HFF-Myc (cell line): ENCODE measurements around the gene TMEM208.
A peak's percentile ranks its signal among the peaks of the same experiment; 100 is the strongest.

ENCODE experiments used
- DNase-seq: peaks from one replicate; pipeline ENCODE4 v3.0.0-alpha.2; 2011; ENCODE audit warnings: low read depth; ENCODE audit errors: extremely low read depth
- H3K4me3 ChIP-seq: replicated peaks from 2 replicates; pipeline ENCODE4 v1.5.1; 2011; ENCODE audit warnings: low read depth, mild to moderate bottlenecking, control low read depth, low read length
- TF ChIP-seq, protein P1 (sequence below): IDR thresholded peaks from 2 replicates; pipeline ENCODE4 v1.5.1; 2012; ENCODE audit warnings: mild to moderate bottlenecking, low read depth, low read length, control low read depth; ENCODE audit errors: missing control alignments

TMEM208 gene

GRCh38 chr16:67183284-67183626 lies 43.7 kb upstream of the TMEM208 start:
- TF ChIP-seq, protein P1, sequence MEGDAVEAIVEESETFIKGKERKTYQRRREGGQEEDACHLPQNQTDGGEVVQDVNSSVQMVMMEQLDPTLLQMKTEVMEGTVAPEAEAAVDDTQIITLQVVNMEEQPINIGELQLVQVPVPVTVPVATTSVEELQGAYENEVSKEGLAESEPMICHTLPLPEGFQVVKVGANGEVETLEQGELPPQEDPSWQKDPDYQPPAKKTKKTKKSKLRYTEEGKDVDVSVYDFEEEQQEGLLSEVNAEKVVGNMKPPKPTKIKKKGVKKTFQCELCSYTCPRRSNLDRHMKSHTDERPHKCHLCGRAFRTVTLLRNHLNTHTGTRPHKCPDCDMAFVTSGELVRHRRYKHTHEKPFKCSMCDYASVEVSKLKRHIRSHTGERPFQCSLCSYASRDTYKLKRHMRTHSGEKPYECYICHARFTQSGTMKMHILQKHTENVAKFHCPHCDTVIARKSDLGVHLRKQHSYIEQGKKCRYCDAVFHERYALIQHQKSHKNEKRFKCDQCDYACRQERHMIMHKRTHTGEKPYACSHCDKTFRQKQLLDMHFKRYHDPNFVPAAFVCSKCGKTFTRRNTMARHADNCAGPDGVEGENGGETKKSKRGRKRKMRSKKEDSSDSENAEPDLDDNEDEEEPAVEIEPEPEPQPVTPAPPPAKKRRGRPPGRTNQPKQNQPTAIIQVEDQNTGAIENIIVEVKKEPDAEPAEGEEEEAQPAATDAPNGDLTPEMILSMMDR, result no peak
- no peak for DNase-seq
- peak overlapping the region; percentile 45 for H3K4me3 ChIP-seq

DNA sequence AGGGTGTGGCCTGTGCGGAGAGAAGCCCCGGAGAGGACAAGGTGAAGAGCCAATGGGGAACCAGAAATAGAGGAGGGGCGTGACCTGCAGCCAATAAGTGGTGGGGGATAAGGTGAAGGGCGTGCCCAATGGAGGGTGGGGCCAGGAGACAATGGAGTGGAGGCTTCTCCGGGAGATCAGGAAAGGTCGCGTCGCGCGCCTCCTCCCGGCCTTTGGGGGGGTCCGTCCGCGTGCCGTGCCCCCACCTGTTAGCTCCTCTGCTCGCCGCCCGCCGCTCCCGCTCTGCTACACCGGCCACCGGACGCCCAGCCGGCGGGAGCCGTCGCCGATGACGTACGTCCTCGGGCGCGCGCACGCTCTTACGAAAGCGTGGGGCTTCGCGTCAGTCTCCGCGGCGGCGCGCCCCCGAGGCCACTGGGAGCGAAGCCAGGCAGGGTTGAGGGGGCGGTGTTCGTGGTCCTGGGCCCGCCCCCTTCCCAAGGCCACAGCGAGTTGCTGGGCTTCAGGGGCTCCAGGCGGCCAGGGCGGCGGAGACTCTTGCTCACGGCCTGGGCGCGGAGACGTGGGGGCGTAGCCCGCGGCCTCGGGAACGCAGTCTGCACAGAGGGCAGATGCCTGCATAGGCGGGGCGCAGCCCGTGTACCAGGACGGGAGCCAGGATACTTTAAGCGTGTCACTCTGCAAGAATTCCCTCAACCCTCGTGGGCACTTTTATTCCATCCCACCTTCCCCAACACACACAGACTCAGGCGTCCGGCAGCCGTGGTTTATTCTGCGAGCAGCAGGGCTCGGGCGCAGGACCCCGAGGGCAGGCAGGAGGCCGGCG lies 43.1 kb upstream of the TMEM208 start, which contains the start of gene MATCAP1:
Gene MATCAP1 (minus strand): TSS at position 337 of the 826 bp plus-strand sequence. CDS start 3,353 bp downstream, outside the sequence.
- peak within 1 kb of the TSS; percentile 45 for H3K4me3 ChIP-seq
- peak; percentile 96 for DNase-seq
- TF ChIP-seq, protein P1, result no peak

GRCh38 chr16:67184453-67184994 lies 42.4 kb upstream of the TMEM208 start:
- H3K4me3 ChIP-seq, result peak overlapping the region; percentile 45
- DNase-seq, result no peak
- TF ChIP-seq, protein P1, result no peak

- peak; percentile 71 for DNase-seq
- TF ChIP-seq, protein P1, result peak; percentile 76
- no peak overlapping the region for H3K4me3 ChIP-seq
Measured at GRCh38 chr16:67184995-67185650, 41.8 kb upstream of the TMEM208 start.

DNA sequence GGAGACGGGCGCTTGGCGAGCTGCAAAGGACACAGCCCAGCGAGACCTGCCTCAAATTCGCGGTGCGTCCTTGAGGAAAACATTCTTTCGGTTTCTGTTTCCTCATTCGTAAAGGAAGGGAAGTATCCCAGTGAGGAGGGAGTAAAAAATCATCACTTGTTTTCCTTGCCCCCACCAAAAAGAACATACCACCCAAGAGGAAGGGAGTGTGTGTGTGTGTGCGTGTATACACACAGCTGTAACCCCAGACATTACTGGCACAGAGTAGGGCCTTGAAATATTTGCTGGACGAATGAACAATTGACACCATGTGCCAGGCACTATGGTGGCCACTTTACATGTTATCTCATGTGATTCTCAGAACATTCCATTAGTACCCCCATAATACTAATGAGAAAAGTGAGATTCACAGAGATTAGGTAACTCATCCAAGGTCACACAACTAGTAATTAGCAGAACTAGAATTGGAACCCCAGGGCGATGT lies 41.2 kb upstream of the TMEM208 start:
- DNase-seq, result no peak
- TF ChIP-seq, protein P1, result no peak
- H3K4me3 ChIP-seq, result no peak overlapping the region

GRCh38 chr16:67186550-67186950 lies 40.4 kb upstream of the TMEM208 start:
- TF ChIP-seq, protein P1, result no peak
- DNase-seq, result no peak
- H3K4me3 ChIP-seq, result no peak overlapping the region
